K562 (cell line): ENCODE results near the gene TPSG1.

Source experiments
- CTCF ChIP-seq, 3 experiments: IDR thresholded peaks in 2 of 3; conservative IDR thresholded peaks in 1 of 3; 2 replicates each; pipeline ENCODE4 v1.5.1; 2011 to 2012; ENCODE audit warnings: low read length in 3 of 3, mild to moderate bottlenecking in 3 of 3, control low read depth in 2 of 3, improper control_type of control experiment in 1 of 3, inconsistent platforms in 1 of 3, low read depth in 1 of 3, mixed read lengths in 1 of 3, moderate library complexity in 1 of 3; ENCODE audit not compliant: insufficient read depth in 2 of 3
- EZH2 ChIP-seq: IDR thresholded peaks from 2 replicates; pipeline ENCODE4 v1.6.1; 2012; ENCODE audit warnings: low read depth, mild to moderate bottlenecking, inconsistent platforms, low read length, borderline replicate concordance
- KAT2B ChIP-seq: IDR thresholded peaks from one replicate; pipeline ENCODE4 v1.6.1; 2012; ENCODE audit warnings: low read depth, mild to moderate bottlenecking, control low read depth, inconsistent platforms, low read length, moderate library complexity
- KAT8 ChIP-seq: fragments of 450-650 bp; IDR thresholded peaks from 2 replicates; pipeline ENCODE4 v1.6.1; 2016; ENCODE audit warnings: low read depth, mild to moderate bottlenecking
- NR3C1 ChIP-seq: sonication (generic); formaldehyde crosslinking; IDR thresholded peaks from 2 replicates; pipeline ENCODE4 v1.8.1; 2022; ENCODE audit warnings: missing genetic modification reagents
- POLR2A ChIP-seq: fragments of 450-650 bp; conservative IDR thresholded peaks from 2 replicates; pipeline ENCODE4 v1.6.1; 2016
- POLR2AphosphoS5 ChIP-seq: IDR thresholded peaks from 2 replicates; pipeline ENCODE4 v1.6.1; 2011; ENCODE audit warnings: mild to moderate bottlenecking, low read depth, low read length, moderate library complexity; ENCODE audit not compliant: control insufficient read depth, insufficient read depth
- ZFP36 ChIP-seq: fragments of 150-350 bp; IDR thresholded peaks from 2 replicates; pipeline ENCODE4 v1.6.1; 2018; ENCODE audit warnings: low read length, low read depth; ENCODE audit not compliant: partially characterized antibody

GRCh38 chr16:1181404-1182315, 43.4 kb downstream of the TPSG1 start:
- no peak for TF ChIP-seq KAT2B
- TF ChIP-seq POLR2AphosphoS5 = no peak
- no peak for TF ChIP-seq EZH2
- TF ChIP-seq ZFP36 = no peak
- no peak for TF ChIP-seq POLR2A
- TF ChIP-seq CTCF (IDR thresholded peaks at IDR 0.05 in 2 of 3, conservative IDR thresholded peaks at IDR 0.05 in 1 of 3; ENCODE audit: insufficient read depth in 2 of 3, low read depth in 1 of 3, low read length in 3 of 3) = no peak
- no peak for TF ChIP-seq NR3C1 (CRISPR knock-in tag)
- no peak for TF ChIP-seq KAT8
